HepG2 (cell line): ENCODE measurements around the gene TMEM260. TPM values are rescaled to one million over a fixed set of nuclear protein-coding genes. Genes with fewer than 3 reads are reported as not detected.

Experiments
- ATAC-seq: fragments of 200-7000 bp; cut with Tn5 transposase; 3 replicates; pipeline ENCODE4 v1.9.1; 2020; ENCODE audit warnings: mild to moderate bottlenecking, moderate library complexity
- BruUV-seq: library from RNA; stranded (reverse); fragments of 400-500 nt; replicated peaks from 2 replicates; lab custom pipeline; 2021; lab: Mats Ljungman, UMichigan
- CTCF ChIA-PET: fragments of 300-600 bp; formaldehyde crosslinking; extraction: SDS; loops from one replicate; lab custom pipeline; 2021; ENCODE audit warnings: low total read pairs, inconsistent platforms, low intra/inter-chr PET ratio; lab: Yijun Ruan, JAX
- POLR2A ChIA-PET: fragments of 350-600 bp; sonication (Branson Sonifier 250); formaldehyde crosslinking; loops from one replicate; lab custom pipeline; 2020; ENCODE audit warnings: antibody characterized with exemption, inconsistent platforms; lab: Yijun Ruan, JAX
- DNase-seq: peaks from one replicate; pipeline ENCODE4 v3.0.0-alpha.2; 2015; ENCODE audit warnings: low spot score
- FAIRE-seq: peaks from 3 replicates; lab custom pipeline; 2011; peaks lifted over from hg19 to GRCh38; lab: Jason Lieb, UNC
- H2AFZ ChIP-seq: one replicate; pipeline ENCODE4 v1.6.1; 2011; ENCODE audit warnings: low read length, inconsistent platforms
- H3K27ac ChIP-seq: fragments of 300-600 bp; 3 replicates; pipeline ENCODE4 v1.8.0; 2011; ENCODE audit warnings: mixed run types, mild to moderate bottlenecking, mixed read lengths, low read length, inconsistent platforms; ENCODE audit not compliant: insufficient read depth; ENCODE audit errors: extremely low read length
- H3K27me3 ChIP-seq, 2 experiments: fragments of 200-600 bp in 1 of 2; 2 replicates in 1 of 2; 3 replicates in 1 of 2; pipeline versions ENCODE4 v1.6.0 to v1.8.0; 2011; ENCODE audit warnings: low read length in 2 of 2, mild to moderate bottlenecking in 2 of 2, moderate library complexity in 2 of 2, inconsistent platforms in 1 of 2; ENCODE audit not compliant: insufficient read depth in 2 of 2, control insufficient read depth in 1 of 2
- H3K36me3 ChIP-seq, 2 experiments: fragments of 200-600 bp in 1 of 2; replicated peaks in 1 of 2; 2 replicates in 1 of 2; 3 replicates in 1 of 2; pipeline versions ENCODE4 v1.5.1 to v1.8.0; 2011; ENCODE audit warnings: low read length in 2 of 2, inconsistent platforms in 1 of 2; ENCODE audit not compliant: insufficient read depth in 2 of 2, control insufficient read depth in 1 of 2
- H3K4me1 ChIP-seq: 2 replicates; pipeline ENCODE4 v1.5.1; 2012; ENCODE audit warnings: low read length, inconsistent platforms; ENCODE audit not compliant: insufficient read depth
- H3K4me2 ChIP-seq: 2 replicates; pipeline ENCODE4 v1.6.0; 2011; ENCODE audit warnings: low read depth, low read length, inconsistent platforms
- H3K4me3 ChIP-seq, 3 experiments: fragments of 200-600 bp in 1 of 3; sonication (generic), shearing (Covaris generic) in 1 of 3; replicated peaks in 1 of 3; 2 replicates each; pipeline ENCODE4 v1.5.1; 2011 to 2016; ENCODE audit warnings: low read length in 3 of 3, inconsistent platforms in 2 of 3, low read depth in 2 of 3, mild to moderate bottlenecking in 2 of 3, control low read depth in 1 of 3, mixed read lengths in 1 of 3; ENCODE audit not compliant: insufficient read depth in 1 of 3
- H3K79me2 ChIP-seq: one replicate; pipeline ENCODE4 v1.6.1; 2011; ENCODE audit warnings: low read length, inconsistent platforms; ENCODE audit not compliant: insufficient read depth
- H3K9ac ChIP-seq: 2 replicates; pipeline ENCODE4 v1.6.0; 2011; ENCODE audit warnings: mild to moderate bottlenecking, low read depth, low read length, inconsistent platforms; ENCODE audit not compliant: insufficient read depth
- H3K9me3 ChIP-seq: 2 replicates; pipeline ENCODE4 v1.5.1; 2012; ENCODE audit warnings: mild to moderate bottlenecking, low read length
- H4K20me1 ChIP-seq: 2 replicates; pipeline ENCODE4 v1.6.0; 2011; ENCODE audit warnings: inconsistent platforms, mild to moderate bottlenecking, low read length, moderate library complexity; ENCODE audit not compliant: insufficient read depth
- FOXJ3 ChIP-seq: sonication (generic); formaldehyde crosslinking; IDR thresholded peaks from 2 replicates; pipeline ENCODE4 v1.4.0; 2020; ENCODE audit warnings: missing genetic modification reagents, mild to moderate bottlenecking, borderline replicate concordance
- MBNL3 ChIP-seq: fragments of 250-450 bp; sonication (Bioruptor Pico); conservative IDR thresholded peaks from 2 replicates; pipeline ENCODE4 v1.8.0; 2022; ENCODE audit warnings: mild to moderate bottlenecking, inconsistent platforms
- MYPOP ChIP-seq: sonication (generic); formaldehyde crosslinking; IDR thresholded peaks from 2 replicates; pipeline ENCODE4 v1.8.1; 2023; ENCODE audit warnings: mild to moderate bottlenecking, moderate library complexity, missing genetic modification reagents
- REST ChIP-seq, 2 experiments: IDR thresholded peaks; 2 replicates each; pipeline ENCODE4 v1.6.1; 2011 to 2012; ENCODE audit warnings: low read length in 2 of 2, borderline replicate concordance in 1 of 2, low read depth in 1 of 2, mild to moderate bottlenecking in 1 of 2, moderate library complexity in 1 of 2
- TRAFD1 ChIP-seq: sonication (generic); formaldehyde crosslinking; IDR thresholded peaks from 2 replicates; pipeline ENCODE4 v1.5.1; 2020; ENCODE audit warnings: missing genetic modification reagents, mild to moderate bottlenecking, borderline replicate concordance
- ZBTB33 ChIP-seq: sonication (generic); formaldehyde crosslinking; IDR thresholded peaks from 2 replicates; pipeline ENCODE4 v1.4.0; 2020; ENCODE audit warnings: missing genetic modification reagents
- ZNF136 ChIP-seq: sonication (generic); formaldehyde crosslinking; IDR thresholded peaks from 2 replicates; pipeline ENCODE4 v1.8.1; 2022; ENCODE audit warnings: low read depth, mild to moderate bottlenecking, moderate library complexity, missing genetic modification reagents
- ZNF225 ChIP-seq: sonication (generic); formaldehyde crosslinking; IDR thresholded peaks from 2 replicates; pipeline ENCODE4 v1.4.0; 2020; ENCODE audit warnings: mild to moderate bottlenecking, missing genetic modification reagents
- ZNF414 ChIP-seq: sonication (generic); formaldehyde crosslinking; IDR thresholded peaks from 2 replicates; pipeline ENCODE4 v1.5.0; 2020; ENCODE audit warnings: missing genetic modification reagents
- ZNF576 ChIP-seq: sonication (generic); formaldehyde crosslinking; IDR thresholded peaks from 2 replicates; pipeline ENCODE4 v1.4.0; 2020; ENCODE audit warnings: mild to moderate bottlenecking, missing genetic modification reagents
- ZNF740 ChIP-seq: sonication (generic); formaldehyde crosslinking; IDR thresholded peaks from 2 replicates; pipeline ENCODE4 v1.4.0; 2020; ENCODE audit warnings: missing genetic modification reagents
- ZNF839 ChIP-seq: sonication (generic); formaldehyde crosslinking; IDR thresholded peaks from 2 replicates; pipeline ENCODE4 v1.4.0; 2020; ENCODE audit warnings: missing genetic modification reagents, mild to moderate bottlenecking, borderline replicate concordance
- WGBS: methylation state at CpG from one replicate; pipeline ENCODE4 v1.1.6; 2017; ENCODE audit warnings: low lambda C conversion rate; 5-methylcytosine and 5-hydroxymethylcytosine counted together
- in situ Hi-C: cut with HindIII; loops from 2 replicates; pipeline ENCODE4 v1.10.0; 2017; ENCODE audit warnings: low pct_unique_long_range_greater_than_20kb; ENCODE audit not compliant: extremely low pct_ligation_motif_present
- intact Hi-C: fragments of 100-400 bp; cut with micrococcal nuclease; formaldehyde crosslinking; loops from one replicate; pipeline ENCODE4 v1.10.0; 2022; ENCODE audit not compliant: unreplicated experiment
- polyA plus RNA-seq, 8 experiments: library from polyadenylated mRNA; depleted of rRNA in 3 of 8; stranded (reverse) in 7 of 8; unstranded in 1 of 8; fragments of >200 nt; fragmentation: Illumina TruSeq in 4 of 8; extraction: Trizol in 4 of 8; gene quantifications; 2 replicates each; pipeline versions ENCODE4 v1.2.1 to v1.2.3, GENCODE V29; 2011 to 2016; ENCODE audit warnings: low read depth in 4 of 8, missing spikeins in 1 of 8, mixed read lengths in 1 of 8; ENCODE audit not compliant: insufficient read depth in 1 of 8
- total RNA-seq, 5 experiments: library from RNA; depleted of rRNA; stranded (reverse); fragments of >200 nt; fragmentation: Illumina TruSeq; extraction: Trizol; gene quantifications; 2 replicates each; pipeline ENCODE4 v1.2.3, GENCODE V29; 2016; ENCODE audit warnings: low read depth in 1 of 5

The TMEM260 gene
- total and polyA plus RNA-seq, 2 of the 13 experiments (the other 11 are each of a cell fraction or from before 2014, with no cell fraction given): 7.7 to 9.3 TPM

- ATAC-seq: no peak
- BruUV-seq: no TSS peak
- no peak for TF ChIP-seq MBNL3 (CRISPR knock-in tag)
- no peak for TF ChIP-seq ZNF839
- TF ChIP-seq ZNF414 (CRISPR knock-in tag): no peak
- no peak for TF ChIP-seq MYPOP (CRISPR knock-in tag)
- no peak for TF ChIP-seq ZNF740 (CRISPR knock-in tag)
- no peak for TF ChIP-seq ZNF225 (CRISPR knock-in tag)
- no peak for TF ChIP-seq ZNF136 (CRISPR knock-in tag)
- no peak for TF ChIP-seq REST (IDR thresholded peaks at IDR 0.05; ENCODE audit: borderline replicate concordance in 1 of 2, low read depth in 1 of 2, low read length in 2 of 2)
- TF ChIP-seq ZBTB33 (CRISPR knock-in tag): no peak
- TF ChIP-seq FOXJ3 (CRISPR knock-in tag): no peak
- TF ChIP-seq TRAFD1 (CRISPR knock-in tag): no peak
- no peak for TF ChIP-seq ZNF576 (CRISPR knock-in tag)
Observed at GRCh38 chr14:56630707-56631106, 51.1 kb downstream of the TMEM260 start.

More at GRCh38 chr14:56630707-56631106, 51.1 kb downstream of the TMEM260 start:
- no peak overlapping the region for H3K4me2 ChIP-seq
- FAIRE-seq: no peak
- H3K27ac ChIP-seq: no peak overlapping the region
- no peaks in the 10 kb centered on the region for H3K4me1 ChIP-seq
- in situ Hi-C loops: no loop called here
- no peaks in the 10 kb centered on the region for H3K27me3 ChIP-seq
- ChIA-PET CTCF (no interaction called here), POLR2A (no interaction called here)
- H4K20me1 ChIP-seq: no peaks in the 10 kb centered on the region
- intact Hi-C loops: no loop called here
- peaks cover 3% of the 10 kb centered on the region in 2 experiments; a peak in 3 of 5 replicates for H3K36me3 ChIP-seq
- no peak overlapping the region for H3K9ac ChIP-seq
- no peak overlapping the region for H2AFZ ChIP-seq
- DNase-seq: no peak
- H3K9me3 ChIP-seq: no peaks in the 10 kb centered on the region
- H3K79me2 ChIP-seq: no peaks in the 10 kb centered on the region
- H3K4me3 ChIP-seq: no peak overlapping the region
- 98% methylated on average over 3 of the region's 3 CpGs for WGBS
